ENCODE results near the gene UST.
A peak's percentile ranks its signal among the peaks of the same experiment; 100 is the strongest.
"Not testable (repeated sequence)": the region's sequence is repeated elsewhere in the genome, so short reads cannot be mapped to it uniquely, and the experiment has no call there.

Gene UST

GRCh38 chr6:148855744-148856143, 108.9 kb downstream of the UST start:
- DNase-seq (ENCODE audit: low spot score): no peak
- TF ChIP-seq CTCF (IDR thresholded peaks at IDR 0.05; ENCODE audit: extremely low read depth, missing control alignments): no peak

DNA sequence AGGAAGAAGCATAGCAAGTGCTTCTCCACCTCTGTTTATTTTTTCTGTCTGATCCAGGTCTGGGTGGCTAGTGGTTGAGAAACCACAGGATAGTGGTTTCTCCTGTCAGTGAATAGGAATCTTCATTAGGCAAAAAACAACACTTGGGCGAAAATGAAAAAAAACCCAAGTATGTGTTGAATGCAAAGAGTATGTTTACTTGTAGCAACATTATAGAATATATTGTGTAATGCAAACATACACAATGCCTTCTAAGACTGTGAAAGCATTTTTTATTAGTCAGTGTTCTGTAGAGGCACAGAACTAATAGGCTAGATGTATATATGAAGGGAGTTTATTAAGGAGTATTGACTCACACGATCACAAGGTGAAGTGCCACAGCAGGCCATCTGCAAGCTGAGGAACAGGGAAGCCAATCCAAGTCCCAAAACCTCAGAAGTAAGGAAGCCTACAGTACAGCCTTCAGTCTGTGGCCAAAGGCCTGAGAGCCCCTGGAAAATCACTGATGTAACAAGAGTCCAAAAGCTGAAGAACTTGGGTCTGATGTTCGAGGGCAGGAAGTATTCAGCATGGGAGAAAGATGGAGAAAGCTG, 111.1 kb downstream of the UST start:
- DNase-seq (ENCODE audit: low spot score): no peak
- TF ChIP-seq CTCF (IDR thresholded peaks at IDR 0.05; ENCODE audit: extremely low read depth, missing control alignments): no peak

- not testable (repeated sequence) for DNase-seq (ENCODE audit: low spot score)
Measured at GRCh38 chr6:148864132-148864531, 117.3 kb downstream of the UST start.

GRCh38 chr6:148864941-148865340, 118.1 kb downstream of the UST start:
- no peak for DNase-seq (ENCODE audit: low spot score)
- TF ChIP-seq CTCF (IDR thresholded peaks at IDR 0.05; ENCODE audit: extremely low read depth, missing control alignments): no peak

GRCh38 chr6:148866657-148867268, 119.9 kb downstream of the UST start:
- no peak for TF ChIP-seq CTCF (IDR thresholded peaks at IDR 0.05; ENCODE audit: extremely low read depth, missing control alignments)

DNA sequence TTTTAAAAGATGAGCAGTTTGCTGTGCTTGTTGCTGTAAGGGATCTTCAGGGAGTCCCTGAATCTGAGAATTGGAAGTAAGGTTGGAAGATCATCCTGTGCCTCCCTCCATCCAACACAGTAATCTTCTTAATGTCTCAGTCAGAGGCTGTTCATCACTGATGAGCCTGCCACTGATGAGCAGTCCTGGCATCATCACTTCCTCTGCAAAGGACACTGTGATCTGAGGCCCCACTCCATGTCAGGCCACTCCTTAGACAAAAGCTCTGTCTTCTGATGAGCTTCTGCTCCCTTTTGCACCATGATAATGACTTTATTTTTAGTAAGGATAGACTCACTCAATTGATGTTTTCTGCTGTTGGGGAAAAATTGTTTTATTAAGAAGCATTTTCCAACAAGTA, 121.0 kb downstream of the UST start:
- DNase-seq (ENCODE audit: low spot score): no peak
- TF ChIP-seq CTCF (IDR thresholded peaks at IDR 0.05; ENCODE audit: extremely low read depth, missing control alignments): no peak

More at GRCh38 chr6:148866657-148867268, 119.9 kb downstream of the UST start:
- DNase-seq (ENCODE audit: low spot score): peak; percentile 56

DNA sequence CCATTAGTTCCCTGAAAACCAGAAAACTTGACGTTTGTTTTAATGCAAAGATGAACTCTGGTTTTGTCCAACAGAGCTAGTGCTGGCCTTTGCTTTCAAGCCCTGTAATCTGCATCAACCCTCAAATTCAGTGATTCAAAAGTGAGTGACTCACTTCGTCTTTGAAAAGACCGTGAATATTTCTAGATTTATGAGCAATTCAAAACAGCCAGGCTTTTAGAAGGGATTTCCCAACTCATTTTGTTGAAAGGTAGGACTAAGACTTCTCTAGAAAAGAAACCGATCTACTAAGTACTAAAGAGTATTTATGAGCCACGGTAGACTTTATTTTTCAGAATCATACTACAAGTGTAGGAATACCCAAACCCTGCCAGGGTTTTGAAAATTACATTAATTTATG, 121.5 kb downstream of the UST start:
- no peak for DNase-seq (ENCODE audit: low spot score)
- TF ChIP-seq CTCF (IDR thresholded peaks at IDR 0.05; ENCODE audit: extremely low read depth, missing control alignments): no peak

GRCh38 chr6:148868901-148869300, 122.1 kb downstream of the UST start:
- DNase-seq (ENCODE audit: low spot score): no peak

More at GRCh38 chr6:148868901-148869300, 122.1 kb downstream of the UST start:
- no peak for TF ChIP-seq CTCF (IDR thresholded peaks at IDR 0.05; ENCODE audit: extremely low read depth, missing control alignments)

Data from GM20000 (cell line).